ENCODE results near the gene MAP2K2.

MAP2K2 gene

DNA sequence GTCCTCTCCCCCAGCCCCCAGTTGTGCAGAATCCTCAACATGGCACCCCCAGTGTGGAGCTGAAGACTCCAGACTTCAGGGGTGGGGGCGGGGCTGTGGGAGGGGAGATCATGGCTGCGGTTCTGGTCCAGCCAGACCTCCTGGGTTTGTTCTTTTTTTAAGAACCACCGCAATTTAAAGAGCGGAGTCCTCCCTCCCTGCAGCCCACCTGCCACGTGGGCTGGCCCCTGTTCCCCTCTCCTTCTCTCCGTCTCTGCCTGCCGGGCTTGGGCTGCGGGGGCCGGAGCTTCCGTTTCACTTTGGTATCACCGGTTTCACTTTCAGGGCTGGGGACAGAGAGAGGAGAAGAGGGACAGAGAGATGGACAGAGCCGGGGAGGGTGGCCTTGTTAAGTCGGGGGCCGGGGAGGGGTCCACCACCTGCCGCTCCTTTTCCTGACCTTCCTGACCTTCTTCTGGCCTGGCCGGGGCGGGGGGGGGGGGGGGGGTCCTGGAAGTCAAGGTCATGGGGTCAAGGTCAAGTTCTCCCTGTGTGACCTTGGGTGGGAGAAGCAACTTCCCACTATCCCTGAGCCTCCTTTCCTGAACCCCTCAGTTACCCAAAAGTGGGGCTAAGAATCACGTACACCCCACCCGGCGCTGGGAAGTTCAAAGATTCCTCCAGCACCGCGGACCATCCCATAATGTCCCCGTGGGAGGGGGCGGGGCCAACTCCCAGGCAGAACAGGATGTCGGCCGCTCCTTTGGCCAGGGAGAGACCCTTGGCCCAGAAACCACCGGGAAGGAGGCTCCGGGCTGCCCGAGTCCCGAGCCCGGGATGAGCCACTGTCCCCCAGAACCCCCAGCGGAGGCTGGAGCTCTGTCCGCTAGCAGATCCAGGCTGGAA is 45.9 kb downstream of the MAP2K2 start:
- peak; percentile 9 for DNase-seq

DNA sequence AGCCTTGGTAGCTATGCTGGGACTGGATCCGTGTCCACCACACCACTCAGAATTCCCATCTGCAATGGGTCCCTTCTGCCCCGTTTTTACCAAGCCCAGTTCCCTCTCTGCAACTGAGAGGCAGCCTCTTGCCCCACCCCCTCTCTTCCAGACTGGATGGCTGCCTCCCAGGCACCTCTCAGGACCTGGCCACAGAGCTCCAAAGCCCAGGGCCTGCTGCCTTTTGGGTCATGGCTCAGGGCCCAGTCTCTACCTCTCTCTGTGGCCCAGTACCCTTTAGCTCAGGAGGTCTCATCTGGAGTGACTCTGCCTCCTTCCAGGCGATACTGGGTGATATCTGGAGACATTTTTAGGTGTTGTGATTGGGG is 46.9 kb downstream of the MAP2K2 start:
- DNase-seq: no peak

DNA sequence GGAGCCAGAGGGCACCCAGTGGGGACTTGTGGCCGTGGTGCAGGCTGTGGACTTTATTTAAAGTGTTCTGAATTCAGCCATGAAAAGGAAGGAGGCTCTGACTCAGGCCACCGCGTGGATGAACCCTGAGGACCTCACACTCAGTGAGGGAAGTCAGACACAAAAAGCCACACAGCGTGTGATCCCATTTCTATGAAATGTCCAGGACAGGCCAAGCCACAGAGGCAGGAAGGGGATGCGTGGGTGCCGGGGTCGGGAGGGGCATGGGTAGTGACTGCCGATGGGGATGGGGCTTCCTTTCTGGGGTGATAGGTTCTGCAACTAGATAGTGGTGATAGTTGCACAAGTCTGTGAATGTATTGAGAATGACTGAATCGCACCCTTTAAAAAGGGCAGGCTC is 48.5 kb downstream of the MAP2K2 start:
- no peak for DNase-seq

DNA sequence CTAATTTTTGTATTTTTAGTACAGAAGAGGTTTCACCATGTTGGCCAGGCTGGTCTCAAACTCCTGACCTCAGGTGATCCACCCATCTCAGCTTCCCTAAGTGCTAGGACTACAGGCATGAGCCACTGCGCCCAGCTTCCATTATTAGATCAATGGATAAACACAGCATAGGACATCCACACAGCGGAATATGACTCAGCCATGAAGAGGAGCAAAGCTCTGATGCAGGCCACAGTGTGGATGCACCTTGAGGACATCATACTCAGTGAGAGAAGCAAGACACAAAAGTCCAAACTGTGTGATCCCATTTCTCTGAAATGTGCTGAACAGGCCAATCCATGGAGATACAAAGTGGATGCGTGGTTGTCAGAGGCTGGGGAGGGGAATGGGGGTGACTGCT is 52.3 kb downstream of the MAP2K2 start:
- DNase-seq: no peak

DNA sequence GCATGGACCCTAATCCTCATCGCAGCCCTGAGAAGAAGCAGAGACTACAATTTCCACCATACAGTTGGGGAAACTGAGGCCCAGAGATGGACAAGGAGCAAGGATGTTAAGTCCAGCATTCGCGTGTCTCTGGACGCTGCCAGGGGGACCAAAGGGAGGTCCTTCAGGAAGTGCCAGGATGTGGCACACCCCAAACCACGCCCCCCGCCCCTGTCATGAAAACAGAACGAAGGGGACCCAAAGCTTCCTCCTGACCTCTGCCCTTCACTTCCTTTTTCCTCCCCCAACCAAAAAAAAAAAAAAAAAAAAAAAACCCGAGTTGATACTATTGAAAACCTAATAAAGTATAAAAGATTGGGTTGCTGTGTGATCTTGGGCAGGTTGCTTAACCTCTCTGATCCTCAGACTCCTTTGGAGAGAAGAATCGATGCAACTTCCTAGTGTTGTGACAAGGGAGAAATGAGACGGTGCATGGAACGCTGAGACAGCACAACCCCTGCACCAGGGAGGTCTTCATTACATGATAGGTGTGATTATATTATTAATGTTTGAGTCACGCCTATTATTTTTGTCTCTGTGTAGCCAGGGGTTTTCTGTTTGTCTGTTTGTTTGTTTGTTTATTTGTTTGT is 54.5 kb downstream of the MAP2K2 start:
- no peak for DNase-seq

DNA sequence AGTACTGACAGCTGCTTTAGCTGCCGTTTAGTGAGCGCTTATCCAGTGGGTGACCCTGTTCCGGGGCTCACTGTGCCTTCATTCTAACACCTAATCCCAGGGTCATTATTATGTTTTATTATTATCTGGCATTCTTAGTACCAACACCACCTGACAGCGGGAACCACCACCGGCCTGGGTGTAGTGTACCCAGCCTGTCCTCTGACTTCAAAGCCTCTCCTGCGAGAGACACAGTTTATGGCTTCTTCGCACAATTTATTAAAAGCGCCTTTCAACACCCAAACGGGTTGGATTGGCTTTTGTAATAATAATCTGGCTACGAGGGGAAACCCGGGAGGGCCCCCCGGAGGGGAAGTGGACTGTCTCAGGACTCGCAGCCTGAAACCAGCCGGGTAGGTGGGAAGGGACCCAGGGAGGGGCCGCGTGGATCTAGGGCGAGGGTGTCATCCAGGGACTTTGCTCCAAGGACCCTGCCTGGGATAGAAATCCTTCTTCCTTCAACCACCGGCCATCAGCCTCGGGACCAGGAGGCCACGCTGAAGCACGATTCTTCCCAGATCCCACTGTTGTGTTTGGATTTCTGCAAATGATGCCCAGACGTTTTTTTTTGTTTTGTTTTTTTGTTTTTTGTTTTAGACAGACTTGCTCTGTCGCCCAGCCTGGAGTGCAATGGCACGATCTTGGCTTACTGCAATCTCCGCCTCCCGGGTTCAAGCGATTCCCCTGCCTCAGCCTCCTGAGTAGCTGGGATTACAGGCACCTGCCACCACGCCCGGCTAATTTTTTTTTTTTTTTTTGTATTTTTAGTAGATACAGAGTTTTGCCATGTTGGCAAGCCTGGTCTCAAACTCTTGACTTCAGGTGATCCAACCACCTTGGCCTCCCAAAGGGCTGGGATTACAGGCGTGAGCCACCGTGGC is 55.6 kb downstream of the MAP2K2 start:
- DNase-seq: no peak

DNA sequence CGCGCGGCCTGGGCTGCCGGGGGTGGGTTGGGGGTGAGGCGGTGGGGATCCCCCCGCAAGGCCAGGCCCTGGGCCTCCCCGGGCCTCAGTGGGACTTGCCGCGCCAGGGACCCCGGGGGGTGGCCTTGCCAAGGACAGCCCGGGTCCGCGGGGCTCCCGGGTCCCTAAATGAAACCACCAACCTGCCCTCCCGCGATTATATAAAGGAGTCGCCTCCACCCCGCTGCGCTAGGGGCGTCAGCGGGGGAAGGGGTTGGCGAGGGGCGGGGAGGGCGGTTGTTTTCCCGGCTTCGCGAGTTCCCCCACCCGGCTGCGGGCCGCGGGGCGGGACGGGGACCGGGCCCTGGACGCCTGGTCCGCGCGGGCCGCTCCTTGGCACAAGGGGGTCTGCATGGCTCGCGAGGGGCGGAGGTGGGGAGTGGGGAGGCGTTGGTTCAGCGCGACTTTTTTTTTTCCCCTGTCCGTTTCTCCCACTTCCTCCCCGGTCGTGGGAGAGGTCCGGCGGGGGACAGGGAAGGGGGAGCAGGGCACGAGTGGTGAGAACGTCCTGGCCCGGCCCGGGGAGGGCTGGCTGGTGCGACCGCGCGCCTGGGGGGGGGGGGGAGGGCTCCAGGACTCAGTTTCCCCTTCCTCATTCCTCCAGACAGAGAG is 56.4 kb downstream of the MAP2K2 start:
- no peak for DNase-seq

DNA sequence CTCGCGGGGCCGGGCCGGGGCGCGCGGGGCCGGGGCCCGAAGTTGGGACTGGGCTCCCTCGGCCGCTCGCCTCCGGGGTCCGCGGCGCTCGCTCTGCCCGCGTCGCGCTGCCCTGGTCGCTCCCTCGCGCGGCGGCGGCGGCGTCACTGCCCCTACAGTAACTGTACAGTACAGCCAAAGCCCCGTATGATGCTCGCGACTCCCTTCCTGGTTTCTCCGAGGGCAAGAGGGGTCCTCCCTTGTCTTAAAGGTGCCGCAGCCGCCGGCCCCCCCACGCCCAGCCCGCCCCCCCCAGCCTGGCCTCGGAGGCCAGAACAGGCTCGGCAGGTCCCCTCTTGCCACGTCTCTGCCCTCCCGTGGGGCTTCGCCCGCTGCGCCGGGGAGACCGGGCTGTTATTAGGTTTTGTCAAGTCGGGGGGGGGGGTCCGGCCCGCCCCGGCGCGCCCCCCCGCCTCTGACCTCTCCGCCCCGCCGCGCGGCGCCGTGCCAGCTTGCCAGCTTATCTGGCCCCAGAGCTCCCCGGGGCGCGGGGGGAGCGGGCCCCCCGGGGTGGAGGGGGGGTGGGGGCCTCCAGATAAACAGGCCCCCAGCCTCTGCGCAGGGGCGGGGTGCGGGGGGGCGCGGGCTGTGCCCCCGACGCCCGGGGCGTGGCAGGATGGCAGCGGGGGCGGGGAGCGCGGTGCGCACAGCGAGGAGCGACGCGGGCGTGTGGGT is 57.1 kb downstream of the MAP2K2 start, which contains the start of gene ZBTB7A:
Gene ZBTB7A, minus strand, starts transcription at position 218 of the 714 bp plus-strand sequence. CDS start 11,667 bp downstream, outside the sequence.
- DNase-seq: peak; percentile 26

DNA sequence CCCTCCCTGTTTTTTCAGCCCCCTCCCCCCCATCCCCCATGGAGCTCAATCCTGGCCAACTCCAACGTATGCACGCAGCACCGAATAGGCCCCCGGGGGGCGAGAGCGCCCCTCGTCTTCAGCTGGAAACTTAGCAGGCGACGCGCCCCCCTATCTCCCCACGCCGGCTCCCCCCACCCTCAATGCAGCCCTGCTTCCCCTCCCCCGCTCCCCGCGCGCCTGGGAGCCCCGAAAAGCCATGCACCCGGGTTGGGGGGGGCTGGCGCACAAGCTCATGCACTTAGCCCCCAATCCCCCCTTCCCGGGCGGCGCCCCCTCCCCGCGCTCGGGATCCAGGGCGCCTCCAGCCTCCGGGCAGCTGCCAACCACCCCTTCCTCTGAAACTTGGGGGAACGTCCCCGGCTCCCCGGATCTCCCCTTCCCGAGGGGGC is 57.7 kb downstream of the MAP2K2 start:
- no peak for DNase-seq

DNA sequence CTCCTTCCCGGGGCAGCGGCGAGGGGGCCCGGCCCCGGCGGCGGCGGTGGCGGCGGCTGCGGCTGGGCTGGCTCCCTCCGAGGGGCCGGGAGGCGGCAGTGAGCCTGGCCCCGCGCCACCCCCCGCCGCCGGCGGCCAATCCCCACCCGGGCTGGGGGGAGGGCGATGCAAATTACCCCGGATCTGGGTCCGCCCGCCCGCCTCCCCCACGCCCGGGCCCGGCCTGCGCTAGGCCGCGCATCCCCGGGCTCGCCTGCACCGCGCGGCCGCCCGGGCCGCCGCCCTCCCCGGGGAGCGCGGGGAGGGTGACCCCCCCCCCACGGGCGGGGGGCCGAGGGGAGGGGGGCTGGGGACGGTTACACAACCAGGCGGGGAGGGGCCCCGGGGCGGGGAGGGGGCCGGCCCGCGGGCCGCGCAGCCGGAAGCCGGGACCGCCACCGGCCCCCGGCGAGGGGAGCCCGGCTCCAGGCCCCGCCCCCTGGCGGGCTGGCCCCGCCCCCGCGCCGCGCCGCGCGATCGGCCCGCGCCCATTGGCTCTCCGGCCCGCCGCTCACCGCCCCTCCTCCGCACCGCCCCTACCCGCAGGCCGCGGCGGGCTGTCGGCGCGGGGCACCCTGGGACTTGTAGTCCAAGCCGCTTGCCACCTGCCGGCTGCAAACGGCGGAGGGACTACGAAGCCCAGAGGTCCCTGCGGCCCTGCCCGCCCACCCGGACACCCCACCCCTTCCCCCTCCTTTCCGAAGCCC is 58.3 kb downstream of the MAP2K2 start:
- peak; percentile 83 for DNase-seq

DNA sequence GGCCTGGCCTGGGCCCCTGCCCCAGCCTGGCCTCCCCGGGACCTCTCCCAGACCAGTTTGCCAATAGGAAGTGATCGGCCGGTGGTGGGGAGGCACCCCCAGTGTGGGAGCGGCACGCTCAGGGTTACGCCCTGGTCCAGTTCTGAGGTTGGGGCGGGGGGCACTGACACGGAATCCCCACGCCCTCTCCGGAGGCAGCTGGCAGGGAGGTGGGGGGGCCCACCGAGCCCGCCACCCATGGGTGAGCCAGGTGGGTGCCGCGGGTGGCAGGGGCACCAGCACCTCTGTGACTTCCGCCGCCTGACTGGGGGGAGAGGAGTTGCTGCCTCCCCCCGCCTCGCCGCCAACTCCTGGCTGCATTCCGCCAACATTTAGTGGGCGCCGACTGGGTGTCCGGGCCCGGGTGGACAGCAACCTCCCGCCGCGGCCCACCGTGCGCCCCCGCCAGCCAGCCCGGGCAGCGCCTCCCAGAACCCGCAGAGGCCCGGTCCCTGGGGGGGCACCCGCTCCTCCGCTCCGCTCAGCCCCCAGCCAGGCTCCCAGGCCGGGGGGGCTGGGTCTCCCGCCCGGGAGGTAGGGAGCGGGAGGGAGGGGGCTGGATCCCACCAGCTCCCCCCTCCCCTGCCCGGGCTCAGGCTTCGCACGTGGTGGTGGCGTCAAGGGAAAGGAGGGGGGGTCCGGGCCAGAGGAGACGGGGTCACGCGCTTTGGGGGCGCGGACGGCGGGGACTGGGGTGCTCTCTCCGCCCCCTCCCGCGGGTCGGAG is 59.2 kb downstream of the MAP2K2 start:
- no peak for DNase-seq

DNA sequence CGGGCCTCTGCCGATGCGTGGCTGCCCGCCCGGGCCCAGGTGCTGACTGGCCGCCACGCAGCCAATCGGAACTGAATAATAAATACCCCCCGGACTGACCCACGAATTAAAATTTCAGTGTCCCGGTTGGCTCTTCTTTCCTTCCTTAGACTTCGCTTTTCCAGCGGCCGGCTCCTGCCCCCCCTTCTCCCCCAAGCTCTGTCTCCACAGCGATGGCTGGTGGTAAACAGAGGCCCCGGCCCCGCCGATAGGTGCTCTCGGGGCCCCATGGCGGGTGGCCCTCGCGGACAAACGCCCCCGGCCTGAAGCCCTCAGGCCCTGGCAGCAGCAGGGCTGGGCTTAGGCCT is 59.8 kb downstream of the MAP2K2 start:
- DNase-seq: no peak

DNA sequence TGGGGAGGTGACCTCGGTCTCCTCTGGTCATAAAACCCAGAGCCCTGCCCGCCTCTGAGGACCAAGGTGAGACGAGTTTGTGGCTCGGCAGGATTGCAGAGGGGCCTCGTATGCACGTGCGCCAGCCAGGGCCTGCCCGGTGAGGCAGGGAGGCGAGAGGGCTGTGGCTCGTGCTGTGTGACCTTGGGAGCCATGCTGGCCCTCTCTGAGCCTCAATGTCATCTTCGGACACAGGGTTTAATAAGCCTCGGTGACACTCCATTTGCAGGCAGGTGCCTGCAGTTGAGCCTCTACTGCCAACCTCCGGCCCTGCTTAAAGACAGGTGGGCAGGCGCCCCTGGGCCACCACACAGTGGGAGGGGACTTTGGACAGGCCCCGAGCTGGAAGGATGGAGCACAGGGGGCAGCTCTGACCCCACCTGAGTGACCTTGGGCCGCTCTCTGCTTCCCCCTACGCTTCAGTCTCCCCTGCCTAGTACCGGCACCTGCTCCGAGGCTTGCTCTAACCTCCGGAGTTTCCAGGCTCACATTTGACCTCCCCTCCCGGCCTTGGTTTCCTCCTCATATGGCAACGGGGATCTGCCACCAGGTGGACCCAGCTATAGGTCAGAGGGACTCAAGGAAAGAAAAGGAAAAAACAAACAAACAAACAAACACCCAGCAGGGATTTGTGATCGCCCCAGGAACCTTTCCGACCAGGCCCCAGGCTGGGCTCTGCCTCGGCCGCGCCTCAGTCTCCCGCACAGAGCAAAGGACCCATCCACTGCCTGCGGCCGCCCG is 60.4 kb downstream of the MAP2K2 start:
- DNase-seq: no peak

DNA sequence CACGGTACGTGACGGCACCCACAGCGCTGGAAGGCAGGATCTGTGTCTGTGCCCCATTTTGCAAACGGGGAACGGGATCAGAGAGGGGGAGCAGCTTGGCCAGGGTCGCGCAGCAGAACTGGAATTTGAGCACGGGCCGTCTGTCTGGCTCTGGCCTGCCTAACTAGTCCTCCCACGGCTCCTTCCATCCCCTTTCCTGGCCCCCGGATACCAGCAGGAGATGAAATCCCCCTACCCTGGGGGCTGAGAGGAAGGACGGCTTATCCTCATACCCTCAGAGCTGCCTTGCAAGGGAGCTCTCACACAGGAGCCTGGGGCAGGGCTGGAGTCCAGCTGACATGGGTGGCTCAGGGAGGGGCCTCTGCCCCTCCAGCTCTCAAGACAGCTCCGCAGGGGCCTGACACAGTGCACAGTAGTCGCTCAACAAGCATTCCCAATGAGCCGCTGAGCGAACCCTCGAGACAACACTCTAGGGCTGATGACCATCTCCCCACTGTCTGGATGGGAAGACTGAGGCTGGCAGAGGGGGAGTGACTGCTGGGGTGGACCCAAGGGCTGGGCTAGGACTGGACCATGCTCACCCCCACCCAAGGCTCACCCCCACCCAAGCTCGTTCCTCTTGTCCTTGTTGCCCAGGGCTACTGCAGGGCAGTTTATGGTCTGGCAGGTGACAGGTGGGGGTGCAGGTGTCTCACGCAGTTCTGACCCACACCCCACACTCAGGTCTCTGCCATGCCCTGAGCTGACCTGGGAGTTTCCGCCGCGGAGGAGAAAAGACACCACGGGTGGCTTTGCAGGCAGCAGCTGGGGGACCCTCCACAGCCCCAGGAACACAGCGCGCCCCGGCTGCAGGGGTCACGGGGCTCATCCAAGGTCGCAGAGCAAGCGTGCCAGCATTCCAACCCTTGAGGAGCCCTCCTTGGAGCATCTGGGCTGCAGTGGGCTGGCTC is 61.2 kb downstream of the MAP2K2 start:
- DNase-seq: no peak

DNA sequence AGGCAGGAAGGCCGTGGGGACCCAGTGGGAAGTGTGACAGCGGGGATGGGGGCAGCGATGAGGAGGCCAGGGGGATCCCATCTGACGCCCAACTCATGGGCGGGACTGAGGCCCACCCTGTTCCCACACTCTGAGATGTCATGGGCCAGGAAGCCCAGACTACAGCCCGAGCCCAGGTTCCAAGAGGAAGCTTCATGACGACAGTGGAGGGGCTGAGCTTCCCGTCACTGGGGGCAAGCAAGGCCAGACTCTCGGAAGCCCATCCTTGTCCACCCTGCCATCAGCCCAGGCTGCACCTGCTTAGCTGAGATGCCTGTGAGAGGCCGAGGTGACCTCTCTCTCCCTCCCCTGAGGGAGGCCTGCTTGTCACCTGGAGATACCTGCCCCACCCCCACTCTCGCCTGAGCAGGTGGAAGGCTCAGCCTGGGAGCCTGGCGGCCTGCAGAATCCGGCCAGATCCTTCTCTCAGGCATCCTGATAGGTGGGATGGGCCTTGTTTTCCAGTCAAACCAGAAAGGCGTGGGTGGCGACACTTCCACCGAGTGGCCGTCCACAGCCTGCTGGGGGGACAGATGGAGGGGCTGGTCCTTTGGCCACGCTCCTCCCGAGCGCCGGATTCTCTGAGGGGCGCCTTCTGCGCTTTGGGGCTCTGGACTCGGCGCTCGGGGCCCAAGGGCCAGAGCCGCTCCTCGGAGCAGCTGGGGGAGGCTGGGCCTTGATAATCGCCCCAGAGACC is 62.1 kb downstream of the MAP2K2 start:
- DNase-seq: no peak

DNA sequence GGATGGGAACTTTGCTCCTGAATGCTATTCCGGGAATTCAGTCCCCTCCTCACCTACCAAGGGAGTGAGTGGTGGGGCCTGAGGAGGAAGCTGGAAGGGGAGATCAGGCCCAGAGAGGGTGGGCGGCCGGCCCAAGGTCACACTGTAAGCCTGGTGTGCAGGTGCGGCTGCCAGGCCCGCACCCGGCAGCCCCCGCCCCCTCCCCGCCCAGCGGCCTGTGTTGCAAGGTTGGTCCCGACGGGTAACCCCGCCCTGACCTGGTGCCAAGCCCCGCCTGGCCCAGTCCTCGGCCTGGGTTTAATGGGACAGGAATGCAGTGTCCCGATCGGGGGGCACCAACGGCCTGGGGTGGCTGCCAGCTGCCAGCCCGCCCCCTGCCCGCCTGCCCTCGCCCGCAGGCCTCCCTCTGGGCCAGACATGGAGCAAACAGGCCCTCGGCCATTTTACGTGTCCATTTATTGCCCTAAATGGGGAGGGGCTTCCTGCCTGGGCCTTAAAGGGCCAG is 62.7 kb downstream of the MAP2K2 start:
- no peak for DNase-seq

DNA sequence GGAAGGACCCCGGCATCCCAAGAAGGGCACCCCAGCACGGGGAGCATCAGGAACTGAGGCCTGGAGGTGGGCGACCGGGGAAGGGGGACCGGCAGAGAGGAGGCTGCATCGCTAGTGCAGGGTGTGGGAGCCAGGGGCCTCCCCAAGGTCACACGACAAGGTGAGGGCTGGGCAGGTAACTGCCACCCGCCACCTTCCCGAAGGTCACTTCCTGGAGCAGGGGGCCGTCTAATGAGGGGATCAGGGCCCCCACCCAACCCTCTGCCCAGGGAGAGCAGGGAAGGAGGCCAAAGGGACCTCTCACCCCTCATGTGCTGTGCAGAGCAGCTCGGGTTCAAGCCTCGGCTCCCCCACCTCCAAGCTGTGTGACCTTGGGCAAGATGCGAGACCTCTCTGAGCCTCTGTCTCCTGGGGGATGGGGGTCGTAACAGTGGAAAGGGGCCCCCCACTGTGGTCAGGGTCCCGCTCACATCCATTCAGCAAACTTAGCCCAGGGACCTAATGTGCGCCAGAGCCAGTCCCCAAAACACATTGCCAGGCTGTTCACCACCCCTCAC is 63.2 kb downstream of the MAP2K2 start:
- no peak for DNase-seq

All from DMS79 treated with DMSO at 0.1 percent for 48 hours (cell line).